OCI-M2 (cell line): ENCODE results near the gene ACVR1B.

Source experiments
- DNase-seq: peaks from one replicate; lab custom pipeline; 2025; ENCODE audit not compliant: unreplicated experiment; lab: John Stamatoyannopoulos, UW

The ACVR1B gene

GRCh38 chr12:51951199-51951842, at the start of gene ACVR1B:
ACVR1B (plus strand) TSS chr12:51951699; CDS start chr12:51951744, 45 bp downstream.
- no peak for DNase-seq

- DNase-seq: no peak
Measured at GRCh38 chr12:51901881-51902280, 49.6 kb upstream of the ACVR1B start.

- DNase-seq: no peak
Measured at GRCh38 chr12:51904951-51905470, 46.5 kb upstream of the ACVR1B start.

- no peak for DNase-seq
Measured at GRCh38 chr12:51905471-51906429, 45.7 kb upstream of the ACVR1B start.

GRCh38 chr12:51906430-51907082, 44.9 kb upstream of the ACVR1B start:
- no peak for DNase-seq

- no peak for DNase-seq
Measured at GRCh38 chr12:51907083-51907855, 44.2 kb upstream of the ACVR1B start, which contains the start of gene ACVRL1. ACVRL1 (plus strand) TSS chr12:51907504; CDS start chr12:51912475, 4,971 bp downstream.

GRCh38 chr12:51907856-51908425, 43.6 kb upstream of the ACVR1B start:
- DNase-seq: no peak

GRCh38 chr12:51908876-51909592, 42.5 kb upstream of the ACVR1B start:
- no peak for DNase-seq

- no peak for DNase-seq
Measured at GRCh38 chr12:51910168-51910567, 41.3 kb upstream of the ACVR1B start.

- DNase-seq: no peak
Measured at GRCh38 chr12:51910691-51911090, 40.8 kb upstream of the ACVR1B start.

GRCh38 chr12:51911307-51911706, 40.2 kb upstream of the ACVR1B start:
- DNase-seq: no peak

GRCh38 chr12:51911788-51912711, 39.4 kb upstream of the ACVR1B start:
- DNase-seq: no peak

GRCh38 chr12:51913071-51914033, 38.1 kb upstream of the ACVR1B start:
- DNase-seq: no peak

- DNase-seq: no peak
Measured at GRCh38 chr12:51914034-51914923, 37.2 kb upstream of the ACVR1B start.

GRCh38 chr12:51915003-51915625, 36.4 kb upstream of the ACVR1B start:
- DNase-seq: no peak

- DNase-seq: no peak
Measured at GRCh38 chr12:51915951-51916350, 35.5 kb upstream of the ACVR1B start.
